Tibial nerve (tissue), 4 donors: ENCODE results near the gene IGLL5. TPM values are rescaled to one million over a fixed set of nuclear protein-coding genes. Genes with fewer than 3 reads are reported as not detected.

Experiments
- DNase-seq, 2 donors: peaks; one replicate each; pipeline ENCODE4 v3.0.0-alpha.2; 2019; ENCODE audit warnings: low spot score in 2 of 2
- H3K27ac ChIP-seq, 4 donors: fragments of 200-600 bp; sonication (generic) in 3 of 4; one replicate each; pipeline ENCODE4 v1.5.1; 2017 to 2019; ENCODE audit warnings: mild to moderate bottlenecking in 1 of 4
- H3K27me3 ChIP-seq, 2 donors: fragments of 200-600 bp; sonication (generic) in 1 of 2; one replicate each; pipeline versions ENCODE4 v1.5.1 to v1.6.0; 2017 to 2019
- H3K36me3 ChIP-seq, 3 donors: fragments of 200-600 bp; sonication (generic); one replicate each; pipeline ENCODE4 v1.5.1; 2018 to 2019
- H3K4me1 ChIP-seq, 4 donors: fragments of 200-600 bp; sonication (generic) in 3 of 4; one replicate each; pipeline ENCODE4 v1.5.1; 2017 to 2019
- H3K4me3 ChIP-seq, 4 donors: fragments of 200-600 bp; sonication (generic) in 3 of 4; one replicate each; pipeline ENCODE4 v1.5.1; 2017 to 2019; ENCODE audit warnings: mild to moderate bottlenecking in 1 of 4, moderate library complexity in 1 of 4
- H3K9me3 ChIP-seq, 4 donors: fragments of 200-600 bp; sonication (generic) in 3 of 4; one replicate each; pipeline ENCODE4 v1.5.1; 2017 to 2019
- EP300 ChIP-seq, 2 donors: sonication (generic); formaldehyde crosslinking; IDR thresholded peaks; one replicate each; pipeline ENCODE4 v1.6.1; 2017; ENCODE audit warnings: antibody characterized with exemption in 2 of 2, mild to moderate bottlenecking in 1 of 2
- POLR2A ChIP-seq, 2 donors: fragments of 450-650 bp; IDR thresholded peaks; one replicate each; pipeline ENCODE4 v1.6.1; 2017; ENCODE audit warnings: antibody characterized with exemption in 2 of 2, mild to moderate bottlenecking in 2 of 2, moderate library complexity in 2 of 2
- WGBS, 2 donors: methylation state at CpG; one replicate each; pipeline ENCODE4 v1.1.5; 2018; 5-methylcytosine and 5-hydroxymethylcytosine counted together
- total RNA-seq, 4 donors: library from RNA; depleted of rRNA; stranded (reverse); fragments of >200 nt; gene quantifications; one replicate each; pipeline ENCODE4 v1.1.0, GENCODE V29; 2016
- TF ChIP-seq, protein P1 (sequence below), 5 experiments: fragments of 200-600 bp in 3 of 5; fragments of 450-650 bp in 2 of 5; sonication (generic) in 3 of 5; IDR thresholded peaks; one replicate each; pipeline ENCODE4 v1.5.1; 2016 to 2019; ENCODE audit warnings: antibody characterized with exemption in 5 of 5, mild to moderate bottlenecking in 3 of 5, moderate library complexity in 2 of 5

IGLL5 gene
- total RNA-seq, 4 donors from 2014 or later = 0.66 to 2.7 (median 2.1) TPM; not detected in 1

DNA sequence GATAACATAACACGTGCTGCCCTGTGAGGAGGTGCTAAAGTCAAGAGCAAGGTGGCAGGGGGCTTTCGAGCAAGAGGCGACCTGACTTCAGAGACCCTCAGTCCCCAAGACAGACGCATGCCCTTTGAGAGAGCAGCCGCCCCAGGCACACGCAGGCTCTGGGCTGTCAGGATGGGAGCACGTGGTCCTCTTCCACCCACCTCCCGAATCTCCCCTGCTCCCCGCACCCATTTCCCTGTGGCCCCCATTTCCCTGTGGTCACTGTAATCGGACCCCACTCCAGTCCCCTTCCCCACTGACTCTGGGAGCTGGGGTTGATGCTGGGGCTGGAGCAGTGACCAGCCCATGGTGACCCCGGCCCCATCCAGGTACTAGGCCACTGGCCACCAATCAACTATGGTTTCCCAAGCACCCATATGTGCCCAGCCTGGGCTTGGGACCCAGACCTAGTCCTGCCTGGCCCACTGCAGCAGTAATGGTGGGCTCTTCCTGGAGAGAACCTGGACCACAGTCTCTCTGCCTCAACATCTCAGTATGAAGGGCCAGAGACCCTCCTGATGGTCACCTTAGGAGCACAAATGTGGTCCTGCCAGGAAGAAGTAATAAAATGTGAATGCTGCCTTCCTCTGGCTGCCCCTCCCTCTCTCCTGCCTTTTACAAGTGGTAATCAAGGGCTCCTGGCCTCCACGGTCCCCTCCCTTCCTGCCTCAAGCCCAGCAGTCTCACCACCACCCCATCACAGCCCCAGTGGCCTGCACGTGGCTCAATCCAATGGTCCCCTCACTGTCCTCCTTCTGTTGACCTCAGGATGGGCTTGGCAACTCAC is 39.0 kb downstream of the IGLL5 start:
- TF ChIP-seq POLR2A (IDR thresholded peaks at IDR 0.05) (no peak), EP300 (IDR thresholded peaks at IDR 0.05) (no peak)
- TF ChIP-seq, protein P1, sequence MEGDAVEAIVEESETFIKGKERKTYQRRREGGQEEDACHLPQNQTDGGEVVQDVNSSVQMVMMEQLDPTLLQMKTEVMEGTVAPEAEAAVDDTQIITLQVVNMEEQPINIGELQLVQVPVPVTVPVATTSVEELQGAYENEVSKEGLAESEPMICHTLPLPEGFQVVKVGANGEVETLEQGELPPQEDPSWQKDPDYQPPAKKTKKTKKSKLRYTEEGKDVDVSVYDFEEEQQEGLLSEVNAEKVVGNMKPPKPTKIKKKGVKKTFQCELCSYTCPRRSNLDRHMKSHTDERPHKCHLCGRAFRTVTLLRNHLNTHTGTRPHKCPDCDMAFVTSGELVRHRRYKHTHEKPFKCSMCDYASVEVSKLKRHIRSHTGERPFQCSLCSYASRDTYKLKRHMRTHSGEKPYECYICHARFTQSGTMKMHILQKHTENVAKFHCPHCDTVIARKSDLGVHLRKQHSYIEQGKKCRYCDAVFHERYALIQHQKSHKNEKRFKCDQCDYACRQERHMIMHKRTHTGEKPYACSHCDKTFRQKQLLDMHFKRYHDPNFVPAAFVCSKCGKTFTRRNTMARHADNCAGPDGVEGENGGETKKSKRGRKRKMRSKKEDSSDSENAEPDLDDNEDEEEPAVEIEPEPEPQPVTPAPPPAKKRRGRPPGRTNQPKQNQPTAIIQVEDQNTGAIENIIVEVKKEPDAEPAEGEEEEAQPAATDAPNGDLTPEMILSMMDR (IDR thresholded peaks at IDR 0.05) = no peak
- peaks cover 0 to 5% (median 0%) of the 10 kb centered on the region in 4 donors for H3K4me1 ChIP-seq
- H3K36me3 ChIP-seq = no peaks in the 10 kb centered on the region
- H3K27ac ChIP-seq = no peak overlapping the region
- H3K27me3 ChIP-seq = no peaks in the 10 kb centered on the region
- WGBS, 2 donors = 60 to 69% methylated on average over 13 of the region's 13 CpGs
- no peak overlapping the region for H3K4me3 ChIP-seq
- DNase-seq = no peak
- no peaks in the 10 kb centered on the region for H3K9me3 ChIP-seq

- H3K27ac ChIP-seq = no peak overlapping the region
- no peaks in the 10 kb centered on the region for H3K27me3 ChIP-seq
- peaks cover 0 to 5% (median 0%) of the 10 kb centered on the region in 4 donors for H3K4me1 ChIP-seq
- no peak for TF ChIP-seq EP300 (IDR thresholded peaks at IDR 0.05)
- TF ChIP-seq, protein P1 (IDR thresholded peaks at IDR 0.05) = no peak
- TF ChIP-seq POLR2A (IDR thresholded peaks at IDR 0.05) = no peak
- no peak for DNase-seq
- no peak overlapping the region for H3K4me3 ChIP-seq
- no peaks in the 10 kb centered on the region for H3K36me3 ChIP-seq
- H3K9me3 ChIP-seq = no peaks in the 10 kb centered on the region
- 71 to 77% methylated on average over 6 to 11 of the region's 21 CpGs for WGBS, 2 donors
Measured at GRCh38 chr22:22927196-22927887, 39.7 kb downstream of the IGLL5 start.

DNA sequence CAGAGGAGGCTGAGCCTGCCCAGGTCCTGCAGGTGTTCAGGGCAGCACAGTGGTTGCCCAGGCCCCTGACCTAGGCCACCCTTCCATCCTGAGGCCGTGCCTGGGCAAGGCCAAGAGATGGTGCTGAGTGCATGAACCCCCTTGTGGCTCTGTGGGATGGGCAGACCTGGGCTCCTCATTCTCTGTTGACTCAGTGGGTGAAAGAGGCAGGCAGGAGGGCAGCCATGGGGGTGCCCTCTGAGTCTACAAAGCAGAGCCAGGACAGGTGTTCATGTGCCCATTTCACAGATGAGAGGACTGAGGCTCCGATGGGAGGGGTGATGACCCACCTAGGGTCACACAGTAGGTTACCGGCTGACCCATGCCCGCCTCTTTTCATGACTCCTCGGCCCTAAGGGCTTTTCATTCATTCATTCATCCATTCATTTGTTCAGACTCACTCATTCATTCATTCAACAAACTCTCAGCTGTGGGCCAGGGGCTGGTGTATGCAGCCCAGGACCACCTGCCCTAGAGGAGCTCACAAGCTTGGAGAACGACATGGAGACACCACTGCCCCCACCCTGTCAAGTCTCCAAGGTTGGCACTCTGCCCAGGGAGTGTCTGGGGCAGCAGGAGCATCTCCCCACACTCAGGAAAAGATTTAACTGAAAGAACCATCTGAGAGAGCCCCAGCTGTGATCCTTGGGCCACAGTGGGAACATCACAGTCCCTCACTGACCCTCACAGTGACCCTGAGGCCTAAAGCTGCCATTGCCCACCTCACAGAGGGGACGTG is 40.5 kb downstream of the IGLL5 start:
- H3K27me3 ChIP-seq = no peaks in the 10 kb centered on the region
- no peaks in the 10 kb centered on the region for H3K36me3 ChIP-seq
- no peak overlapping the region for H3K27ac ChIP-seq
- no peaks in the 10 kb centered on the region for H3K9me3 ChIP-seq
- TF ChIP-seq POLR2A (IDR thresholded peaks at IDR 0.05) (no peak), EP300 (IDR thresholded peaks at IDR 0.05) (no peak)
- TF ChIP-seq, protein P1 (IDR thresholded peaks at IDR 0.05) = no peak
- no peak for DNase-seq
- H3K4me3 ChIP-seq = no peak overlapping the region
- peaks cover 0 to 5% (median 0%) of the 10 kb centered on the region in 4 donors for H3K4me1 ChIP-seq
- 70% methylated on average over 7 of the region's 7 CpGs for WGBS, 2 donors

- H3K27ac ChIP-seq = no peak overlapping the region
- DNase-seq = no peak
- H3K4me1 ChIP-seq = peaks cover 0 to 5% (median 0%) of the 10 kb centered on the region in 4 donors
- 57 to 59% methylated on average over 10 to 11 of the region's 11 CpGs for WGBS, 2 donors
- H3K36me3 ChIP-seq = no peaks in the 10 kb centered on the region
- H3K4me3 ChIP-seq = no peak overlapping the region
- TF ChIP-seq, protein P1 (IDR thresholded peaks at IDR 0.05) = no peak
- TF ChIP-seq POLR2A (IDR thresholded peaks at IDR 0.05) (no peak), EP300 (IDR thresholded peaks at IDR 0.05) (no peak)
- H3K27me3 ChIP-seq = no peaks in the 10 kb centered on the region
- H3K9me3 ChIP-seq = no peaks in the 10 kb centered on the region
Measured at GRCh38 chr22:22928666-22929380, 41.2 kb downstream of the IGLL5 start.
